ENCODE results near the gene CD38.

CD38 gene

DNA sequence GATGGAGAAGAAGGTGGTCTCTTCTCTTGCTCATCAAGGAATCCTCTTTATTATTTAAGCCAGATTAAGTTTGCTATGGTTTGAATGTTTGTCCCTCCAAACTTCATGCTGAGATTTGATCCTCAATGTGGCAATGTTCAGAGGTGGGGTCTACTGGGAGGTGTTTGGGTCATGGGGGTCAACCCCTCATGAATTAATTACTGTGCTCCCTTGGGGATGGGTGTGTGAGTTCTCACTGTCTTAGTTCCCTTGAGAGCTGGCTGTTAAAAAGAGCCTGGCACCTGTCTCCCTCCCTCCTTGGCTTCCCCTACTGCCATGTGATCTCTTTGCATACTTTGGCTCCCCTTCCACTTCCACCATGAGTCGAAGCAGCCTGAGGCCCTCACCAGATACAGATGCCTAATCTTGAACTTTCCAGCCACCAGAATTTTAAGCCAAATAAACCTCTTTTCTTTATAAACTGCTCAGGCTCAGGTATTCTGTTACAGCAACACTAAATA, 36.0 kb upstream of the CD38 start:
- TF ChIP-seq, protein P1, sequence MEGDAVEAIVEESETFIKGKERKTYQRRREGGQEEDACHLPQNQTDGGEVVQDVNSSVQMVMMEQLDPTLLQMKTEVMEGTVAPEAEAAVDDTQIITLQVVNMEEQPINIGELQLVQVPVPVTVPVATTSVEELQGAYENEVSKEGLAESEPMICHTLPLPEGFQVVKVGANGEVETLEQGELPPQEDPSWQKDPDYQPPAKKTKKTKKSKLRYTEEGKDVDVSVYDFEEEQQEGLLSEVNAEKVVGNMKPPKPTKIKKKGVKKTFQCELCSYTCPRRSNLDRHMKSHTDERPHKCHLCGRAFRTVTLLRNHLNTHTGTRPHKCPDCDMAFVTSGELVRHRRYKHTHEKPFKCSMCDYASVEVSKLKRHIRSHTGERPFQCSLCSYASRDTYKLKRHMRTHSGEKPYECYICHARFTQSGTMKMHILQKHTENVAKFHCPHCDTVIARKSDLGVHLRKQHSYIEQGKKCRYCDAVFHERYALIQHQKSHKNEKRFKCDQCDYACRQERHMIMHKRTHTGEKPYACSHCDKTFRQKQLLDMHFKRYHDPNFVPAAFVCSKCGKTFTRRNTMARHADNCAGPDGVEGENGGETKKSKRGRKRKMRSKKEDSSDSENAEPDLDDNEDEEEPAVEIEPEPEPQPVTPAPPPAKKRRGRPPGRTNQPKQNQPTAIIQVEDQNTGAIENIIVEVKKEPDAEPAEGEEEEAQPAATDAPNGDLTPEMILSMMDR (IDR thresholded peaks at IDR 0.05) = no peak

DNA sequence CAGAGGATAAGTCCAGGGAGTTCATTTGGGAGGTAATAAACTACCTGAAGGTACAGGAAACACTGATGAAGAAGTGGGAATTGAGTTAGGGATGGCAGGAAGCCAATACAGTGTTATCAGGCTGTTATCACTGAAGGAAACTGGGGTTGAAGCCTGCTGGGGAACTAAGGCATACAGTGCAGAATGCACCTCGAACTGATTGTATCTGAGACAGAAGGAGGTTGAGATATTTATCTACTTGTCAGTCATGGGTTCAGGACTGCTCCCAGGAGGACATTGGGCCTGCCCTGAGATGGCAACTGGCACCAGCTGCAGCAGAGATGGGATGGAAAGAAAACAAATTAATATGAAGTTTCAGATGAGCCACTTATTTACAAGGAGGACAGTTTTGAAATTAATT, 35.5 kb upstream of the CD38 start:
- TF ChIP-seq, protein P1 (IDR thresholded peaks at IDR 0.05) = no peak

DNA sequence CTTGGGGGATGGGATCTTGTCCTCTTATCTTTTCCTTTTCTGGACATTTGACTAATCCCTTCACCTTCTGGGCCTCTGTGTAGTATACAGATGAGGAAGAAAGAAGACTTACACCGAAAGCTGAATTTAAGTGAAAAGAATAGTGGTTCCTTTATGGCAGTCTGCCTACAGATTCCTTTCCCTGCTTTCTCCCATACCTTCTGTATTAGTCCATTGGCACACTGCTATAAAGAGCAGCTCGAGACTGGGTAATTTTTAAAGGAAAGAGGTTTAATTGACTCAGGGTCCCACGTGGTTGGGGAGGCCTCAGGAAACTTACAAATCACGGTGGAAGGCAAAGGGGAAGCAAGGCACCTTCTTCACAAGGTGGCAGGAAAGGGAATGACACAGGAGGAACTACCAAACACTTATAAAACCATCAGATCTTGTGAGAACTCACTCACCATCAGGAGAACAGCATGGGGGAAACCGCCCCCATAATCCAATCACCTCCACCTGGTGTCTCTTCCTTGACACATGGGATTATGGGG, 34.0 kb upstream of the CD38 start:
- TF ChIP-seq, protein P1 (IDR thresholded peaks at IDR 0.05) = no peak

DNA sequence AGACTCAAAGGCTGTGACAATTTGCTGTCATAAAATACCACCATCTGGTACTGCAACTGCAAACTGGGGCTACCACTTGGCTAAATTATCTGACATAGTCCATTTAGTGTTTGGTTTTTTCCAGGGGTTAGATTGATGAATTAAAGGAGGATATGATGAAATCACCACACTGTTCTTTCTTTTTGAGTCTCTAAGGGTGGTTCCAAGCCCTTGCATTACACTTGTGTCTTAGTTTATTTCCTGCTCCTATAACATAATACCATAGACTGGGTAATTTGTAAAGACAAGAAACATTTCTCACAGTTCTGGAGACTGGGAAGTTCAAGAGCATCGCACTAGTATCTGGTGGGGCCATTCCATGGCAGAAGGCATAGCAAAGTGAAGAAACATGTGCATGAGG, 32.0 kb upstream of the CD38 start:
- TF ChIP-seq, protein P1 (IDR thresholded peaks at IDR 0.05) = no peak

DNA sequence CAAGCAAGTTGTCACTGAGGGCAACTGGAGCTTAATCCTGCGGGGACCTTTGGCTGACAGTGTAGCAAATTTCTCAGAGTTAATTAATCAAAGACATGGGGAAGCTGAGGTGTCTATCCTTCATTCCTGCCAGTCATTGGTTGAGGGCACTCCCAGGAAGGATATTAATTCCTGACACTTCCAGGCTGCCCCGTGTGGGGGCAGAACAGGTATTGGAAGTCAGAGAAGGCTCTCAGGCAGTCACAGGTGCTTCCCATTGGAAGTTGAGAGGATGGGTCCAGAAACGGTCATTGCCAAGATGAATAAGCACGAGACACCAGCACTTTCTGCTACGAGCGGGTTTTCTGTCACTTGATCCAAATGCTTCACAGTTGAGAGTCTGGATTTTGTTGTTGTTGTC, 29.1 kb upstream of the CD38 start:
- TF ChIP-seq, protein P1 (IDR thresholded peaks at IDR 0.05) = no peak

DNA sequence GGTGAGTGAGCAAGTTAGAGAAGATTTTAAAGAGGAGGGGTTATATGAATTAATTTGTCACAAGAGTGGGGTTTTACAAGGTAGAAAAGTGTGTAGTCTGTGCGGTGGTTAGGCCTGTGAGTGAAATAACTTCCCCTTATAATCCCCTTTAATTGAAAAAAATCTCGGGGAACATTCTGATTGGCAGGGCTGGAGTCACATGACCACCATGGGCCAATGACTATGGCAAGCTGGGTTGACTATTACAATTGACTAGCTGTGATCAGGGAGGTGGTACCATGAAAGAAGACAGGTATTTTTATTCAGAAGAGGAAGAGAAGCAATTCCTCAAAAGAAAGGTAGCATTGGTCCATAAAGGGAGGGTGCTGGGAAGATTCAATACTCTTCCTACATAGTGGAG, 27.0 kb upstream of the CD38 start:
- TF ChIP-seq, protein P1 (IDR thresholded peaks at IDR 0.05) = no peak

DNA sequence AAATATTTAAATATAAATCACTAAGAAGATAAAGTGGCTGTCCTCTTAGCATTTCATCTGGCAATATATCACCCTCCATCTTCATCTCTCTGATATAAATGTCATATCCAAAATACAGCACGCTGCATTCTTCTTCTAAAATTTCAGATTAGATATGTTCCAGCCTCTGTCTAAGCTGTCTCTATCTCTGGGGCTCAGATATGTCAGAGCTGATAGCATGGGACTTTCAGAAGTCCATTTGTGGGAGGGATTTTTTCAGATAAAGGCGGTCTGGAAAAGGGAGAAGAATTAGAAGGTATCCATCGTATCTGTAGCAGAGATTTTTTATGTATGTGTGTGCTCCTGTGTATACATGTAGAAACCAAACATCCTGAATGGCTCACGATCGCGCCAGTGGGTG, 25.0 kb upstream of the CD38 start:
- TF ChIP-seq, protein P1 (IDR thresholded peaks at IDR 0.05) = no peak

DNA sequence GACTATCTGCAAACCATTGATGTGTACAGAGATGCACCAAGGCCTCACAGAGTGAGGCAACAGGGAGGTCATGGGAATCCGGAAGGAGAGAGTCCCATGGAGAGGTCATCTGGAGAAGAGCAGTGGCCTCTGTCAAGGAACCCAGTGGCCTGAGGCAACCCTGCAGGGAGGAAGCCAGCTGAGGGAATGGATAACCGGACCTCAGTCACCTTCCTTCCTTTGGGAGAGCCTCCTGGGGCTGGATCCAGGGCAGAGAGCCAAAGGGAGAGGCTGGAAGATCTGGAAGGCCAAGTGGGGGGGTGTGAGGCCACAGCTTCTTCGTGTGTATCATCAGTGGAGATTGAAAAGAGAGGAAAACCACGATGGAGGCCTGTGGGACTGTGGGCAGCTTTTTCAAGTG, 24.3 kb upstream of the CD38 start:
- TF ChIP-seq, protein P1 (IDR thresholded peaks at IDR 0.05) = no peak
